HCT116 (cell line): ENCODE data around the gene AAR2. TPM values are rescaled to one million over a fixed set of nuclear protein-coding genes. Genes with fewer than 3 reads are reported as not detected.

Experiments used
- ATAC-seq: fragments of 200-7000 bp; cut with Tn5 transposase; 2 replicates; pipeline ENCODE4 v1.9.1; 2020; ENCODE audit warnings: mild to moderate bottlenecking, moderate library complexity
- BruUV-seq: library from RNA; stranded (reverse); fragments of 400-500 nt; replicated peaks from 2 replicates; lab custom pipeline; 2021; lab: Mats Ljungman, UMichigan
- CTCF ChIA-PET: fragments of 300-600 bp; sonication (Branson Sonifier 250); formaldehyde crosslinking; loops from one replicate; lab custom pipeline; 2021; ENCODE audit warnings: antibody characterized with exemption; lab: Charles Lee
- POLR2A ChIA-PET: fragments of 300-600, 350-600 bp; sonication (Branson Sonifier 250); formaldehyde crosslinking; loops from one replicate; lab custom pipeline; 2021; ENCODE audit warnings: antibody characterized with exemption; lab: Charles Lee
- RAD21 ChIA-PET, 2 experiments: fragments of 300-600 bp; sonication (Branson Sonifier 250); formaldehyde crosslinking; loops; one replicate each; lab custom pipeline; 2023; ENCODE audit warnings: low total read pairs in 2 of 2; ENCODE audit not compliant: uncharacterized antibody in 2 of 2, unreplicated experiment in 2 of 2, low non-redundant PET in 1 of 2; lab: Charles Lee
- DNase-seq: peaks from one replicate; pipeline ENCODE4 v3.0.0-alpha.2; 2010; ENCODE audit warnings: low read depth, low spot score
- H2AFZ ChIP-seq: fragments of 200-600 bp; shearing (Covaris generic), sonication (generic); 2 replicates; pipeline ENCODE4 v1.6.1; 2017; ENCODE audit warnings: low read depth, mixed run types, mixed read lengths, antibody characterized with exemption, low read length; ENCODE audit not compliant: poor library complexity, severe bottlenecking
- H3K27ac ChIP-seq: 2 replicates; pipeline ENCODE4 v1.5.1; 2012; ENCODE audit warnings: low read depth, low read length
- H3K27me3 ChIP-seq: fragments of 200-600 bp; sonication (generic); 2 replicates; pipeline ENCODE4 v1.6.1; 2016; ENCODE audit warnings: mixed run types, low read length, mixed read lengths; ENCODE audit not compliant: insufficient read depth
- H3K36me3 ChIP-seq, 2 experiments: fragments of 200-500 bp in 1 of 2; fragments of 200-600 bp in 1 of 2; sonication (Bioruptor generic) in 1 of 2; sonication (generic) in 1 of 2; 2 replicates each; pipeline versions ENCODE4 v1.5.1 to v1.6.1; 2014 to 2016; ENCODE audit warnings: low read length in 2 of 2, inconsistent platforms in 1 of 2, mixed read lengths in 1 of 2, mixed run types in 1 of 2; ENCODE audit not compliant: insufficient read depth in 2 of 2, control insufficient read depth in 1 of 2
- H3K4me1 ChIP-seq, 2 experiments: fragments of 200-600 bp in 1 of 2; sonication (generic) in 1 of 2; 2 replicates each; pipeline versions ENCODE4 v1.5.1 to v1.6.1; 2012 to 2017; ENCODE audit warnings: low read length in 2 of 2, inconsistent platforms in 1 of 2, mild to moderate bottlenecking in 1 of 2, mixed read lengths in 1 of 2, mixed run types in 1 of 2, moderate library complexity in 1 of 2; ENCODE audit not compliant: insufficient read depth in 2 of 2, control insufficient read depth in 1 of 2
- H3K4me2 ChIP-seq: fragments of 200-600 bp; sonication (generic); 2 replicates; pipeline ENCODE4 v1.6.1; 2017; ENCODE audit warnings: mixed run types, low read length, mixed read lengths
- H3K4me3 ChIP-seq, 2 experiments: fragments of 200-600 bp in 1 of 2; sonication (generic) in 1 of 2; replicated peaks in 1 of 2; 2 replicates each; pipeline ENCODE4 v1.5.1; 2011 to 2016; ENCODE audit warnings: low read length in 2 of 2, control low read depth in 1 of 2, low read depth in 1 of 2, mild to moderate bottlenecking in 1 of 2, mixed read lengths in 1 of 2, mixed run types in 1 of 2
- H3K79me2 ChIP-seq: fragments of 200-600 bp; sonication (generic); 2 replicates; pipeline ENCODE4 v1.6.1; 2017; ENCODE audit warnings: mild to moderate bottlenecking, mixed run types, low read length, moderate library complexity, mixed read lengths; ENCODE audit not compliant: insufficient read depth
- H3K9ac ChIP-seq: fragments of 200-600 bp; sonication (generic); 2 replicates; pipeline ENCODE4 v1.6.1; 2016; ENCODE audit warnings: low read length, mixed read lengths
- H3K9me2 ChIP-seq: fragments of 200-600 bp; sonication (generic), shearing (Covaris generic); 2 replicates; pipeline ENCODE4 v1.6.1; 2017; ENCODE audit warnings: mixed run types, mild to moderate bottlenecking, moderate library complexity; ENCODE audit not compliant: insufficient read depth
- H3K9me3 ChIP-seq, 2 experiments: fragments of 200-500 bp in 1 of 2; fragments of 200-600 bp in 1 of 2; sonication (Bioruptor generic) in 1 of 2; sonication (generic) in 1 of 2; 2 replicates each; pipeline ENCODE4 v1.6.1; 2014 to 2017; ENCODE audit warnings: low read length in 2 of 2, mixed read lengths in 2 of 2, inconsistent platforms in 1 of 2, low read depth in 1 of 2, mild to moderate bottlenecking in 1 of 2, mixed run types in 1 of 2, moderate library complexity in 1 of 2; ENCODE audit not compliant: control insufficient read depth in 1 of 2, insufficient read depth in 1 of 2
- H4K20me1 ChIP-seq: fragments of 200-600 bp; sonication (generic), shearing (Covaris generic); 2 replicates; pipeline ENCODE4 v1.6.1; 2017; ENCODE audit warnings: mixed run types, mild to moderate bottlenecking, moderate library complexity; ENCODE audit not compliant: insufficient read depth
- CEBPB ChIP-seq: IDR thresholded peaks from 2 replicates; pipeline ENCODE4 v1.6.1; 2012; ENCODE audit warnings: low read depth
- ELF1 ChIP-seq: IDR thresholded peaks from 2 replicates; pipeline ENCODE4 v1.6.1; 2012; ENCODE audit warnings: low read depth, borderline replicate concordance
- SIN3A ChIP-seq: IDR thresholded peaks from 2 replicates; pipeline ENCODE4 v1.6.1; 2012; ENCODE audit warnings: low read depth
- SRF ChIP-seq: IDR thresholded peaks from 2 replicates; pipeline ENCODE4 v1.6.1; 2012; ENCODE audit warnings: low read depth
- YY1 ChIP-seq: IDR thresholded peaks from 2 replicates; pipeline ENCODE4 v1.6.1; 2011; ENCODE audit warnings: low read length, low read depth, moderate library complexity, mild to moderate bottlenecking; ENCODE audit not compliant: insufficient replicate concordance; ENCODE audit errors: extremely low read depth
- intact Hi-C: fragments of 100-400 bp; cut with micrococcal nuclease; formaldehyde crosslinking; loops from 2 replicates; pipeline ENCODE4 v1.10.0; 2022
- total RNA-seq: library from RNA; stranded (reverse); gene quantifications from one replicate; pipeline ENCODE4 v1.2.1, GENCODE V29; 2021; ENCODE audit not compliant: unreplicated experiment
- TF ChIP-seq, protein P1 (sequence below): IDR thresholded peaks from 2 replicates; pipeline ENCODE4 v1.6.1; 2012; ENCODE audit warnings: low read depth

The AAR2 gene
- total RNA-seq, 1 experiment from 2014 or later: 23.3 TPM

DNA sequence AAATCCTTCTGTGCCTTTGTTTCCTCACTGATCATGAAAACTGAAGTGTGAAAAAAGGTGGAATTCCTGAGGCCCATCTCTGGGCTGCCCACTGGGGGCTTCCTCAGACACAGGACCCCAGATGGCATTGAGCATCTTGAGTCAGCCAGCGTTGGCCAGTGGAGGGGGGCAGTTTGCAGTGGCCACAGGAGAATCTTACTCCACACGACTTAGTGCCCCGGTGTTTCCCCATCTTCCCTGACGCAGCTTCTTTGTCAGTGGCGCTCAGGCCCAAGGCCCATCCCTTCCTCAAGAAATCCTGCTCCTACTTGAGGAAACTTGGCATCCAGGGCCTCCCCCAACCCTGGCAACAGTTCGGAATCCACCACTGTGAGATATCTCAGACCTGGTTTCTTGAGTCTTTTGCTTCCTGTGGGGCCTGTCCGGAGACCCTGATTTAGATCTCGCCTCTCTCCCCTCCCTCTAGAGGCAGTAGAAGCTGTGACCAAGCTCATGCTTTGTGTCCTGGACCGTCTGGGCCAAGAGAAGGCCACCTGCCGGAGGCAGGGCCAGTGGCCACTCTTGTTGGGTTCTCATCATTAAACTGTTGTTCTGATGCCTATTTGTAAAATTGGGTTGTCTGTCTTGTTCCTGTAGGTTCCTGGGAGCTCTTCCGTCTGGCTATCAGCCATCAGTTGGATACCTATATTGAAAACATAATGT is 49.6 kb downstream of the AAR2 start:
- POLR2A ChIA-PET: no interaction called here
- CTCF ChIA-PET: no interaction called here

DNA sequence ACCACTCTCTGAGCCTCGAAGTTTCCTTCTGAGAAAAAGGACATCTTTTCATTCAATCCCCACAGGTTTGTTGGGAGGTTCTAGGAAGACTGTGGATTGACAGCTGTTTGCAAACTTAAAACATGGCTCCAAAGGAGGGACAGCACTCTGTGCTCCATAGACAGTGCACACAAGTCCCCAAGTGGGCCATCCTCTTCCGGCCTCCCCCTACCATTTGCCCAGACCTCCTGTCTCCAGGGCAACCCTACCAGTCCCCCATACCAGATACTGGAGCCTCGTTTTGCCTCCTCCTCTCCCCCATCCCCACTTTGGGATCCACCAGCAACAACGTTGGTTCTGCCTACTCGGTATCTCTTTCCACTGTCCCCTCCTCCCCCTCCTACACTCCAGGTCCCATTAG is 61.4 kb downstream of the AAR2 start:
- H3K9me3 ChIP-seq: no peaks in the 10 kb centered on the region
- ATAC-seq (no peak), DNase-seq (no peak)
- no peak overlapping the region for H3K9ac ChIP-seq
- H3K4me3 ChIP-seq: no peak overlapping the region
- no peaks in the 10 kb centered on the region for H3K4me1 ChIP-seq
- H4K20me1 ChIP-seq: no peaks in the 10 kb centered on the region
- H3K27me3 ChIP-seq: peaks cover 32% of the 10 kb centered on the region
- no peak overlapping the region for H3K4me2 ChIP-seq
- POLR2A ChIA-PET: no interaction called here
- H3K27ac ChIP-seq: no peak overlapping the region
- no peaks in the 10 kb centered on the region for H3K79me2 ChIP-seq
- RAD21 ChIA-PET: no interaction called here
- no peaks in the 10 kb centered on the region for H3K9me2 ChIP-seq
- no TSS peak for BruUV-seq
- intact Hi-C loops: no loop called here
- no peaks in the 10 kb centered on the region for H3K36me3 ChIP-seq
- H2AFZ ChIP-seq: no peak overlapping the region
- TF ChIP-seq SIN3A (no peak), SRF (no peak), YY1 (no peak), CEBPB (no peak), ELF1 (no peak)
- CTCF ChIA-PET: no interaction called here

More for the DNA sequence above, 49.6 kb downstream of the AAR2 start:
- no peaks in the 10 kb centered on the region for H3K9me3 ChIP-seq
- no peak overlapping the region for H3K4me3 ChIP-seq
- RAD21 ChIA-PET: no interaction called here
- no peak overlapping the region for H3K27ac ChIP-seq
- H3K36me3 ChIP-seq: no peaks in the 10 kb centered on the region
- no peak overlapping the region for H3K9ac ChIP-seq
- no peaks in the 10 kb centered on the region for H4K20me1 ChIP-seq
- ATAC-seq: no peak
- BruUV-seq: no TSS peak
- intact Hi-C loops: no loop called here
- TF ChIP-seq, protein P1, sequence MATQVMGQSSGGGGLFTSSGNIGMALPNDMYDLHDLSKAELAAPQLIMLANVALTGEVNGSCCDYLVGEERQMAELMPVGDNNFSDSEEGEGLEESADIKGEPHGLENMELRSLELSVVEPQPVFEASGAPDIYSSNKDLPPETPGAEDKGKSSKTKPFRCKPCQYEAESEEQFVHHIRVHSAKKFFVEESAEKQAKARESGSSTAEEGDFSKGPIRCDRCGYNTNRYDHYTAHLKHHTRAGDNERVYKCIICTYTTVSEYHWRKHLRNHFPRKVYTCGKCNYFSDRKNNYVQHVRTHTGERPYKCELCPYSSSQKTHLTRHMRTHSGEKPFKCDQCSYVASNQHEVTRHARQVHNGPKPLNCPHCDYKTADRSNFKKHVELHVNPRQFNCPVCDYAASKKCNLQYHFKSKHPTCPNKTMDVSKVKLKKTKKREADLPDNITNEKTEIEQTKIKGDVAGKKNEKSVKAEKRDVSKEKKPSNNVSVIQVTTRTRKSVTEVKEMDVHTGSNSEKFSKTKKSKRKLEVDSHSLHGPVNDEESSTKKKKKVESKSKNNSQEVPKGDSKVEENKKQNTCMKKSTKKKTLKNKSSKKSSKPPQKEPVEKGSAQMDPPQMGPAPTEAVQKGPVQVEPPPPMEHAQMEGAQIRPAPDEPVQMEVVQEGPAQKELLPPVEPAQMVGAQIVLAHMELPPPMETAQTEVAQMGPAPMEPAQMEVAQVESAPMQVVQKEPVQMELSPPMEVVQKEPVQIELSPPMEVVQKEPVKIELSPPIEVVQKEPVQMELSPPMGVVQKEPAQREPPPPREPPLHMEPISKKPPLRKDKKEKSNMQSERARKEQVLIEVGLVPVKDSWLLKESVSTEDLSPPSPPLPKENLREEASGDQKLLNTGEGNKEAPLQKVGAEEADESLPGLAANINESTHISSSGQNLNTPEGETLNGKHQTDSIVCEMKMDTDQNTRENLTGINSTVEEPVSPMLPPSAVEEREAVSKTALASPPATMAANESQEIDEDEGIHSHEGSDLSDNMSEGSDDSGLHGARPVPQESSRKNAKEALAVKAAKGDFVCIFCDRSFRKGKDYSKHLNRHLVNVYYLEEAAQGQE: no peak
- no peak for DNase-seq
- no peaks in the 10 kb centered on the region for H3K4me1 ChIP-seq
- H2AFZ ChIP-seq: no peak overlapping the region
- H3K79me2 ChIP-seq: no peaks in the 10 kb centered on the region
- peaks cover 9% of the 10 kb centered on the region for H3K27me3 ChIP-seq
- H3K4me2 ChIP-seq: no peak overlapping the region
- H3K9me2 ChIP-seq: no peaks in the 10 kb centered on the region
